SJCRH30 (cell line): Measurements from ENCODE around the gene MTHFD2L. TPM values are rescaled to one million over a fixed set of nuclear protein-coding genes. Genes with fewer than 3 reads are reported as not detected.
"Not testable (repeated sequence)": the region's sequence is repeated elsewhere in the genome, so short reads cannot be mapped to it uniquely, and the experiment has no call there.

ENCODE experiments used
- DNase-seq, 2 experiments: peaks; one replicate each; pipeline ENCODE4 v3.0.0-alpha.2; 2015 to 2020
- H3K27ac ChIP-seq: fragments of 250-450 bp; sonication (Bioruptor Pico); 2 replicates; pipeline ENCODE4 v1.5.1; 2020; ENCODE audit warnings: mild to moderate bottlenecking, moderate library complexity
- H3K27me3 ChIP-seq: fragments of 250-450 bp; sonication (Bioruptor Pico); 2 replicates; pipeline ENCODE4 v1.5.1; 2020; ENCODE audit warnings: mild to moderate bottlenecking, moderate library complexity
- H3K36me3 ChIP-seq: fragments of 250-450 bp; sonication (Bioruptor Pico); 2 replicates; pipeline ENCODE4 v1.5.1; 2020; ENCODE audit warnings: mild to moderate bottlenecking, moderate library complexity
- H3K4me1 ChIP-seq: fragments of 250-450 bp; sonication (Bioruptor Pico); 2 replicates; pipeline ENCODE4 v1.5.1; 2020; ENCODE audit warnings: mild to moderate bottlenecking, moderate library complexity
- H3K4me3 ChIP-seq: fragments of 250-450 bp; sonication (Bioruptor Pico); 2 replicates; pipeline ENCODE4 v1.5.1; 2020; ENCODE audit warnings: mild to moderate bottlenecking, moderate library complexity
- H3K9me3 ChIP-seq: fragments of 250-450 bp; sonication (Bioruptor Pico); replicated peaks from 2 replicates; pipeline ENCODE4 v1.5.1; 2020; ENCODE audit warnings: mild to moderate bottlenecking, moderate library complexity
- total RNA-seq: library from RNA; depleted of rRNA; stranded (reverse); fragments of >200 nt; shearing (Covaris generic); gene quantifications from 2 replicates; pipeline ENCODE4 v1.2.3, GENCODE V29; 2014

Gene MTHFD2L
- total RNA-seq, 1 experiment from 2014 or later, result 33.3 TPM

DNA sequence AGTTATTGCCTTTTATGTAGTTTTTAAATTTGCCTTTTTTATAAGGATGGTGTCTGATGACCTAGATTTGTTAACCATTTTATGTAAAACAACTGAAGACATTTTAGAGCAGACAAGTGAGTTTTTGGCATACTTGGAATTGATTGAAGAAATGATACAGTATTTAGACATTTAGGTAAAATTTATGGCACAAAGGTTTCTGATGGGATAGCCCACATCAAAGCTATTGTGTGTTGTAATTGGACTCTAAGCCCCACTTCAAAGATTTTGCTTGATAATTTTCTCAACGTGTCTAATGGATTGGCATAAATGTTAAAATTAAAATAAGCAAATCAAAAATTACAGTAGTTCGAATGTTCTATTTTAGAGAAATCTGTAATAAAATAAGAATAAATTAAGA, 168.0 kb downstream of the MTHFD2L start:
- H3K27ac ChIP-seq, result no peak overlapping the region
- 0 out of 2 replicates have a peak, but pooled peaks cover 2% of the 10 kb centered on the region for H3K9me3 ChIP-seq
- H3K27me3 ChIP-seq, result no peaks in the 10 kb centered on the region; the same call in 1 of the 2 replicates
- H3K4me1 ChIP-seq, result peaks cover 3% of the 10 kb centered on the region; the same call in 1 of the 2 replicates
- no peaks in the 10 kb centered on the region for H3K36me3 ChIP-seq
- H3K4me3 ChIP-seq, result no peak overlapping the region
- DNase-seq, result no peak

DNA sequence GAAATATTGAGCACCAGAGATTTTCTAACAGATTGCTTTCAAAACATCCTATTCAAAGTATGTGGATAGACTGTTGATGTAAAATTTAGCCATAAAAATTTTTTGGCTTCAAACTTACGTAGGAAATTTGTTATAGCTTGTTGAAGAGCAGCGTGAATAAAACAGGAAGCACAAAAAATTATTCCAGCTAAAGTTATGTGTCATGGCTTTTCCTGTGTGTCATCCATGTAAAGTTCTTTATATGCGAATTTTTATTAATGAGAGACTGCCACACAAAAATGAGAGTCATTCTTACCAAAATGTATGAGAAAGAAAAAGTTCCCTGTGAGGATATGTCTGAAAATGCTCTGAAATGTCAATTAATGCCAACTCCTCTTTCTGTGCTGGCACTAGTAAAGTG, 169.8 kb downstream of the MTHFD2L start:
- Histone ChIP-seq H3K4me1 (peaks cover 3% of the 10 kb centered on the region; the same call in 1 of the 2 replicates), H3K9me3 (0 out of 2 replicates have a peak, but pooled peaks cover 2% of the 10 kb centered on the region)
- no peak for DNase-seq

GRCh38 chr4:74328501-74328900, 170.6 kb downstream of the MTHFD2L start:
- no peak for DNase-seq
- Histone ChIP-seq H3K4me3 (no peak overlapping the region), H3K27ac (no peak overlapping the region), H3K27me3 (peaks cover 3% of the 10 kb centered on the region), H3K9me3 (0 out of 2 replicates have a peak, but pooled peaks cover 2% of the 10 kb centered on the region), H3K36me3 (no peaks in the 10 kb centered on the region), H3K4me1 (peaks cover 3% of the 10 kb centered on the region; the same call in 1 of the 2 replicates)

More for the DNA sequence above, 169.8 kb downstream of the MTHFD2L start:
- no peak overlapping the region for H3K4me3 ChIP-seq
- no peaks in the 10 kb centered on the region for H3K36me3 ChIP-seq
- H3K27ac ChIP-seq, result no peak overlapping the region
- peaks cover 3% of the 10 kb centered on the region for H3K27me3 ChIP-seq

- Histone ChIP-seq H3K4me1 (peaks cover 3% of the 10 kb centered on the region; the same call in 1 of the 2 replicates), H3K27me3 (peaks cover 3% of the 10 kb centered on the region), H3K4me3 (no peak overlapping the region), H3K27ac (no peak overlapping the region), H3K9me3 (0 out of 2 replicates have a peak, but pooled peaks cover 2% of the 10 kb centered on the region), H3K36me3 (no peaks in the 10 kb centered on the region)
- DNase-seq, result no peak
Measured at GRCh38 chr4:74329307-74329706, 171.4 kb downstream of the MTHFD2L start.

GRCh38 chr4:74330295-74330750, 172.4 kb downstream of the MTHFD2L start:
- H3K4me1 ChIP-seq, result peaks cover 3% of the 10 kb centered on the region; the same call in 1 of the 2 replicates
- DNase-seq, result peak in 1 of 2 experiments; percentile 10
- no peak overlapping the region for H3K4me3 ChIP-seq
- no peaks in the 10 kb centered on the region for H3K36me3 ChIP-seq
- H3K9me3 ChIP-seq, result 0 out of 2 replicates have a peak, but pooled peaks cover 2% of the 10 kb centered on the region
- peaks cover 3% of the 10 kb centered on the region; the same call in 1 of the 2 replicates for H3K27me3 ChIP-seq
- H3K27ac ChIP-seq, result no peak overlapping the region

- H3K27me3 ChIP-seq, result peaks cover 3% of the 10 kb centered on the region; the same call in 1 of the 2 replicates
Measured at GRCh38 chr4:74331252-74331651, 173.3 kb downstream of the MTHFD2L start.

DNA sequence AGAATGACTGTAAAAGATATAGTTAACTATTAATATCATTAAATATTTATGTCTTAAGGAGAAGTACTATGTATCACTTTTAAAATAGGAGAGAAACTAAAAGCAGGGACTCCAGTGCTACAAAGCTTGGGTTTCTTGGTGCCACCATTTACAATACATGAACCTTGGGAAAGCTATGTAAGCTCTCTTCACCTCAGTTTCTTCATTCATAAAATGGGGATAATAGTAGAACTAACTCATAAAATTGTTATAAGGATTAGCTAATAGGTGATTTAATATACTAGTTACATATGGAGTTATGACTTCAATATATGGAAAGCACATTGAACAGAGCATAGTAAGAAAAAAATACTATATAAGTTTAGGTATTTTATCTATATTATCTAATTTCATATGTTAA, 174.0 kb downstream of the MTHFD2L start:
- DNase-seq, result no peak
- Histone ChIP-seq H3K27me3 (peaks cover 3% of the 10 kb centered on the region; the same call in 1 of the 2 replicates), H3K9me3 (0 out of 2 replicates have a peak, but pooled peaks cover 2% of the 10 kb centered on the region), H3K27ac (no peak overlapping the region), H3K4me1 (peaks cover 3% of the 10 kb centered on the region; the same call in 1 of the 2 replicates), H3K4me3 (no peak overlapping the region), H3K36me3 (no peaks in the 10 kb centered on the region)

More at GRCh38 chr4:74331252-74331651, 173.3 kb downstream of the MTHFD2L start:
- no peaks in the 10 kb centered on the region for H3K36me3 ChIP-seq
- H3K9me3 ChIP-seq, result 0 out of 2 replicates have a peak, but pooled peaks cover 2% of the 10 kb centered on the region
- no peak overlapping the region for H3K4me3 ChIP-seq
- H3K4me1 ChIP-seq, result peaks cover 3% of the 10 kb centered on the region; the same call in 1 of the 2 replicates
- DNase-seq, result no peak
- no peak overlapping the region for H3K27ac ChIP-seq

- Histone ChIP-seq H3K4me1 (peaks cover 3% of the 10 kb centered on the region; the same call in 1 of the 2 replicates), H3K36me3 (no peaks in the 10 kb centered on the region), H3K27me3 (peaks cover 3% of the 10 kb centered on the region; the same call in 1 of the 2 replicates), H3K4me3 (no peak overlapping the region), H3K9me3 (0 out of 2 replicates have a peak, but pooled peaks cover 2% of the 10 kb centered on the region), H3K27ac (no peak overlapping the region)
- no peak for DNase-seq
Measured at GRCh38 chr4:74334636-74335035, 176.7 kb downstream of the MTHFD2L start.

- DNase-seq, result no peak
- Histone ChIP-seq H3K4me3 (no peak overlapping the region), H3K4me1 (no peaks in the 10 kb centered on the region), H3K9me3 (no peaks in the 10 kb centered on the region), H3K27me3 (peaks cover 3% of the 10 kb centered on the region; the same call in 1 of the 2 replicates), H3K27ac (no peak overlapping the region), H3K36me3 (no peaks in the 10 kb centered on the region)
Measured at GRCh38 chr4:74335341-74336021, 177.6 kb downstream of the MTHFD2L start.

GRCh38 chr4:74338792-74339333, 180.9 kb downstream of the MTHFD2L start:
- DNase-seq, result no peak
- no peak overlapping the region for H3K4me3 ChIP-seq
- no peaks in the 10 kb centered on the region for H3K9me3 ChIP-seq
- H3K36me3 ChIP-seq, result no peaks in the 10 kb centered on the region
- H3K27ac ChIP-seq, result no peak overlapping the region
- no peaks in the 10 kb centered on the region for H3K27me3 ChIP-seq
- no peaks in the 10 kb centered on the region for H3K4me1 ChIP-seq

DNA sequence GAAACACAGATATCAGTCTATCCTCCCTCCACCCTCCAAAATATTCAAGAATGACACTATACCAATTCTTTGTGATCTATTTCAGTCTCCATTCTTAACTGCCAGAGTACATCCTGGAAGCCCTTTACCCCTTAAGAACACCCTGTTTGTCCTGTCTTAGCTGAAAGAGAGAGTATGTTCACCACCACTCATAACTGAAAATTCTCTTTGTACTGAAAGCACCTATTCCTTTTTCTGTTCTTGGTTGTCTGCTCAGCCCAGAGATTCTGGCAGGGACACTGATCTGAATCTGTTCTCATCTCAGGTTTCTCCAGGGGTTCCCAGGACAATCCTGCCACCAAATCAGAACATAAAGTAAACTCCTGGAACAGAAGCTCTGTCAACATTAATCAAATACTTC, 181.6 kb downstream of the MTHFD2L start:
- no peak overlapping the region for H3K4me3 ChIP-seq
- no peaks in the 10 kb centered on the region for H3K4me1 ChIP-seq
- no peak overlapping the region for H3K27ac ChIP-seq
- DNase-seq, result no peak
- no peaks in the 10 kb centered on the region for H3K27me3 ChIP-seq
- no peaks in the 10 kb centered on the region for H3K36me3 ChIP-seq
- no peaks in the 10 kb centered on the region for H3K9me3 ChIP-seq

DNA sequence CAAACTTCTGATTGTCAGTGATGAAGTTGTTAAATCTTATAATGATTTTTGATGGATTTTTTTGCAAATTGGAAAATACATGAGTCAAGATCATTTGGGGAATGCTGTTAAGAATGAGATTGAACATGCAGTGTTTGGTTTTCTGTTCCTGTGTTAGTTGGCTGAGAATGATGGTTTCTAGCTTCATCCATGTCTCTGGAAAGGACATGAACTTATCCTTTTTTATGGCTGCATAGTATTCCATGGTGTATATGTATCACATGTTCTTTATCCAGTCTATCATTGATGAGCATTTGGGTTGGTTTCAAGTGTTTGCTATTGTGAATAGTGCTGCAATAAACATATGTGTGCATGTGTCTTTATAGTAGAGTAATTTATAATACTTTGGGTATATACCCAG, 182.5 kb downstream of the MTHFD2L start:
- not testable (repeated sequence) for H3K27me3 ChIP-seq, H3K4me3 ChIP-seq

DNA sequence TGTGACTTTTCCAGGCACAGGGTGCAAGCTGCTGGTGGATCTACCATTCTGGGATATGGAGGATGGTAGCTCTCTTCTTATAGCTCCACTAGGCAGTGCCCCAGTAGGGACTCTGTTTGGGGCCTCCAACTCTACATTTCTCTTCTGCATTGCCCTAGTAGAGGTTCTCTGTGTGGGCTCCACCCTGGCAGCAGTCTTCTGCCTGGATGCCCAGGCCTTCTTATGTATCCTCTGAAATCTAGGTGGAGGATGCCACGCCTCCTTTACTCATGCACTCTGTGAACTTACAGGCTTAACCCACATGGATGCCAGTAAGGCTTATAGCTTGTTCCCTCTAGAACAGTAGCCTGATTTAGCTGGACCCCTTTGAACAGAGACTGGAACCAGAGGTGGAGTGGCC, 186.1 kb downstream of the MTHFD2L start:
- Histone ChIP-seq H3K4me1 (no peaks in the 10 kb centered on the region), H3K27ac (no peak overlapping the region), H3K27me3 (no peaks in the 10 kb centered on the region), H3K9me3 (no peaks in the 10 kb centered on the region), H3K36me3 (no peaks in the 10 kb centered on the region), H3K4me3 (no peak overlapping the region)
- no peak for DNase-seq

More for the DNA sequence above, 182.5 kb downstream of the MTHFD2L start:
- not testable (repeated sequence) for H3K9me3 ChIP-seq, H3K4me1 ChIP-seq, H3K27ac ChIP-seq, H3K36me3 ChIP-seq, DNase-seq
